Testis (tissue), 3 donors: ENCODE data around the gene POC1B. TPM values are rescaled to one million over a fixed set of nuclear protein-coding genes. Genes with fewer than 3 reads are reported as not detected.

ENCODE experiments used
- DNase-seq: peaks from one replicate; pipeline ENCODE4 v3.0.0-alpha.2; 2019
- H3K27ac ChIP-seq, 2 donors: fragments of 200-600 bp; sonication (generic); one replicate each; pipeline ENCODE4 v1.5.1; 2019
- H3K27me3 ChIP-seq: fragments of 200-600 bp; sonication (generic); one replicate; pipeline ENCODE4 v1.5.1; 2019
- H3K36me3 ChIP-seq: fragments of 200-600 bp; sonication (generic); one replicate; pipeline ENCODE4 v1.5.1; 2017; ENCODE audit warnings: low read depth; ENCODE audit errors: missing control alignments
- H3K4me1 ChIP-seq: fragments of 200-600 bp; sonication (generic); one replicate; pipeline ENCODE4 v1.5.1; 2019
- H3K4me3 ChIP-seq, 2 donors: fragments of 200-600 bp; sonication (generic); one replicate each; pipeline ENCODE4 v1.5.1; 2017 to 2019
- H3K9me3 ChIP-seq: fragments of 200-600 bp; sonication (generic); one replicate; pipeline ENCODE4 v1.5.1; 2017
- POLR2A ChIP-seq: fragments of 450-650 bp; IDR thresholded peaks from one replicate; pipeline ENCODE4 v1.6.1; 2017; ENCODE audit warnings: antibody characterized with exemption, mild to moderate bottlenecking, moderate library complexity
- WGBS, 2 donors: methylation state at CpG; one replicate each; pipeline ENCODE4 v1.1.5; 2018; 5-methylcytosine and 5-hydroxymethylcytosine counted together
- intact Hi-C: fragments of 100-400 bp; cut with DNase I; formaldehyde crosslinking; loops from one replicate; pipeline ENCODE4 v1.15.1; 2023; ENCODE audit warnings: low total_unique reads
- polyA plus RNA-seq: library from polyadenylated mRNA; stranded (reverse); fragments of 350-450 nt; fragmentation: Illumina TruSeq; extraction: RNeasy Lipid Tissue Mini Kit (QIAGEN cat#74804); gene quantifications from one replicate; pipeline ENCODE4 v1.2.3, GENCODE V29; 2014; ENCODE audit warnings: low read depth, low replicate concordance; ENCODE audit not compliant: insufficient read depth
- total RNA-seq, 2 donors: library from RNA; depleted of rRNA; stranded (reverse); fragments of >200 nt; gene quantifications; one replicate each; pipeline ENCODE4 v1.2.3, GENCODE V29; 2016
- TF ChIP-seq, protein P1 (sequence below), 3 experiments: fragments of 450-650 bp in 2 of 3; fragments of 200-600 bp in 1 of 3; sonication (generic) in 1 of 3; IDR thresholded peaks; one replicate each; pipeline ENCODE4 v1.5.1; 2016 to 2019; ENCODE audit warnings: antibody characterized with exemption in 3 of 3, mild to moderate bottlenecking in 2 of 3, moderate library complexity in 1 of 3

Gene POC1B
- total and polyA plus RNA-seq, 3 donors from 2014 or later = 16.8 to 30.2 (median 21.3) TPM

DNA sequence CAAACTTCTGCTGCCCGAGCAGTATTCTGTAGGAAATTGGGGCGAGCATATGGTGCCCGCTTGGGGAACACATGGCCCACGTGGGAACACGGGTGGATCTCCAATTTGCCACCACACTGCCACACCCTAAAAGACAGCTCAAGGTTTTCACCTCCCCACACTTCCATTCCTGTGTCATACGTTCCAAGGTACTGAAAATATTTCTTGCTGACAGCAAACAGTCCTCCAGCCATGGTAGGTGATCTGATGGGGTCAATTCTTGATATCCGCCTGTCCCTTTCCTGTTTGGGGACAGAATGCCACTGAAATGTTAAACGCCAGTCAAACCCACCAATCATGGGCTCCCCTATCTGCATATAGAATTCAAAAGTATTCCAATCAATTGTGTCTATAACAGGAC, 2.5 kb downstream of the POC1B start:
- Histone ChIP-seq H3K9me3 (no peaks in the 10 kb centered on the region), H3K4me3 (no peak overlapping the region), H3K27ac (no peak overlapping the region), H3K4me1 (peaks cover 14% of the 10 kb centered on the region), H3K36me3 (no peaks in the 10 kb centered on the region), H3K27me3 (no peaks in the 10 kb centered on the region)
- 84 to 85% methylated on average over 8 of the region's 8 CpGs for WGBS, 2 donors
- TF ChIP-seq, protein P1, sequence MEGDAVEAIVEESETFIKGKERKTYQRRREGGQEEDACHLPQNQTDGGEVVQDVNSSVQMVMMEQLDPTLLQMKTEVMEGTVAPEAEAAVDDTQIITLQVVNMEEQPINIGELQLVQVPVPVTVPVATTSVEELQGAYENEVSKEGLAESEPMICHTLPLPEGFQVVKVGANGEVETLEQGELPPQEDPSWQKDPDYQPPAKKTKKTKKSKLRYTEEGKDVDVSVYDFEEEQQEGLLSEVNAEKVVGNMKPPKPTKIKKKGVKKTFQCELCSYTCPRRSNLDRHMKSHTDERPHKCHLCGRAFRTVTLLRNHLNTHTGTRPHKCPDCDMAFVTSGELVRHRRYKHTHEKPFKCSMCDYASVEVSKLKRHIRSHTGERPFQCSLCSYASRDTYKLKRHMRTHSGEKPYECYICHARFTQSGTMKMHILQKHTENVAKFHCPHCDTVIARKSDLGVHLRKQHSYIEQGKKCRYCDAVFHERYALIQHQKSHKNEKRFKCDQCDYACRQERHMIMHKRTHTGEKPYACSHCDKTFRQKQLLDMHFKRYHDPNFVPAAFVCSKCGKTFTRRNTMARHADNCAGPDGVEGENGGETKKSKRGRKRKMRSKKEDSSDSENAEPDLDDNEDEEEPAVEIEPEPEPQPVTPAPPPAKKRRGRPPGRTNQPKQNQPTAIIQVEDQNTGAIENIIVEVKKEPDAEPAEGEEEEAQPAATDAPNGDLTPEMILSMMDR (IDR thresholded peaks at IDR 0.05) = no peak
- no peak for TF ChIP-seq POLR2A
- DNase-seq = no peak
- intact Hi-C loops = loop anchor here (10.0 kb wide), 1 partner anchor 49 kb away; no protein-coding TSS in a partner anchor

DNA sequence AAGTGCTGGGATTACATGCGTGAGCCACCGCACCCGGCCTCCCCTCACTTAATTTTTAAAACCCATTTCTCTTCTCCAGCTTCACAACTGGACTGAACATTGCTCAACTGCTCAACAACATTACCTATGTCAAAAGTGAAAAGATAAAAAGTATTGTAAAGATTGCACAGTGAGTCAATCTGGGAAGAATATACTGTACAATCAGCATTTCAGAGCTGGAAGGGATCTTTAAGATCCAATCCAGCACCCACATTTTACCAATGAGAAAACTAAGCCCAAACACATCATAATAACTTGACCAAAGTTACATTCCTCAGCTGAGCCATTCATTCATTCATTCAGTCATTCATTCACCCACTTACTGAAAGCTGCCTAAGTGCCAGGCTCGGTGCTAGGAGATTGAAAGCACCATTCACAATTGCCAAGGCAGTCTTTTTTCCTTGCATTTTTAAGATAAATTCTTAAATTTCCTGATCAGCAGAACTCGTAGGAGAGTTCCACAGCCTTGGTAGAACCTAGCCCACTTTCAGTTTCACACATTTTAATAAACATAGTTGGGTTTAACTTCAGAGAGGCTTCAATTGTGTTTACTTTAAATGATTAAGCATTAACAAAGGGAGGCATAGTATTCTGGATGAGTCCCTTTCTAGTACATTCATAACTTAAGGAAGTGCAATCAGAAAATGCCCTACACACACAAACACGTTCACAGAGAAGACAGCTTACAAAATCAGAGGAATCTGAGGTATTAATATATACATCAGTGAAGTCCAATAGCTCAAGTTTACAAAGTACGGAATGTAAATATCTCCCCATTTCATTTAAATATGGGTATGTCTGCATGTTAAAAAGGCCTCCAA, 4.3 kb downstream of the POC1B start:
- H3K27ac ChIP-seq = no peak overlapping the region
- no peaks in the 10 kb centered on the region for H3K9me3 ChIP-seq
- no peak for TF ChIP-seq POLR2A
- TF ChIP-seq, protein P1 (IDR thresholded peaks at IDR 0.05) = no peak
- intact Hi-C loops = loop anchor here (10.0 kb wide), 1 partner anchor 47 kb away; no protein-coding TSS in a partner anchor
- no peaks in the 10 kb centered on the region for H3K27me3 ChIP-seq
- WGBS, 2 donors = 86 to 89% methylated on average over 7 of the region's 7 CpGs
- no peaks in the 10 kb centered on the region for H3K36me3 ChIP-seq
- peaks cover 6% of the 10 kb centered on the region for H3K4me1 ChIP-seq
- H3K4me3 ChIP-seq = no peak overlapping the region
- no peak for DNase-seq

DNA sequence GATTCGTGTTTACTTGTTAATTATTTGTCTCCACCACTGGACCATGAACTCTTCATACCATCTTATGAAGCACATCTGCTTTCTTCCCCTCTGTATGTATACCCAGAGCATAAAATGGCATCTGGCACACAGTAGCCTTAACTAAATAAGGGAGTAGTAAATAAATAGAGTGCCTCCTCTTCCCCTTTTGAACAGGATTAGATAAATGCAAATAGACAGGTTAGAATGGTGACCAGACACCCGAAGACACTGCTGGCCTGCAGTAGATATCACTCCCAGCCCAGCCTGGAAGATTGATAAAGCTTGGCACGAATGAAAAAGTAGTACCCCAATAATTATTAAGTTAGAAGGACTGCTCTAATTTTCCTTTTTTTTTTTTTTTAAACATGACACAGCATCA, 8.1 kb downstream of the POC1B start:
- H3K27me3 ChIP-seq = no peaks in the 10 kb centered on the region

DNA sequence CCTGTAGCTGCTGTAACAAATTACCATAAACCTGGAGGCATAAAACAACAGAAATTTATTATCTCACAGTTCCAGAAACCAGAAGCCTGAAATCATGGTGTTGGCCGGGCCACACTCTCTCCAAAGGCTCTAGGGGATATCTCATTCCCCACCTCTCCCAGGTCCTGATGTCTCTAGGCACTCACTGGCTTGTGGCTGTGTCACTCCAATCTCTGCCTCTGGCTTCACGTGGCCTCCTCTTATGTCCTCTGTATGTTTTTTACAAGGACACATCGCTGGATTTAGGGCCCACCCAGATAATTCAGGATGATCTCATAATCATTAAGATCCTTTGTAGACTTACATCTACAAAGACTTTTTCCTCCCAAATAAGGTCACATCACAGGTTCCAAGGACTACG, 9.2 kb downstream of the POC1B start:
- H3K4me1 ChIP-seq = no peaks in the 10 kb centered on the region
- no peaks in the 10 kb centered on the region for H3K9me3 ChIP-seq
- no peaks in the 10 kb centered on the region for H3K36me3 ChIP-seq
- H3K4me3 ChIP-seq = no peak overlapping the region
- TF ChIP-seq POLR2A = no peak
- TF ChIP-seq, protein P1 (IDR thresholded peaks at IDR 0.05) = no peak
- intact Hi-C loops = no loop called here
- no peak for DNase-seq
- no peak overlapping the region for H3K27ac ChIP-seq
- 75 to 81% methylated on average over 4 of the region's 4 CpGs for WGBS, 2 donors
- H3K27me3 ChIP-seq = no peaks in the 10 kb centered on the region

More for the DNA sequence above, 8.1 kb downstream of the POC1B start:
- Histone ChIP-seq H3K9me3 (no peaks in the 10 kb centered on the region), H3K4me3 (no peak overlapping the region), H3K4me1 (no peaks in the 10 kb centered on the region), H3K27ac (no peak overlapping the region), H3K36me3 (no peaks in the 10 kb centered on the region)
- intact Hi-C loops = no loop called here
- 74 to 75% methylated on average over 3 of the region's 3 CpGs for WGBS, 2 donors
- no peak for DNase-seq
- TF ChIP-seq, protein P1 (IDR thresholded peaks at IDR 0.05) = no peak
- TF ChIP-seq POLR2A = no peak

DNA sequence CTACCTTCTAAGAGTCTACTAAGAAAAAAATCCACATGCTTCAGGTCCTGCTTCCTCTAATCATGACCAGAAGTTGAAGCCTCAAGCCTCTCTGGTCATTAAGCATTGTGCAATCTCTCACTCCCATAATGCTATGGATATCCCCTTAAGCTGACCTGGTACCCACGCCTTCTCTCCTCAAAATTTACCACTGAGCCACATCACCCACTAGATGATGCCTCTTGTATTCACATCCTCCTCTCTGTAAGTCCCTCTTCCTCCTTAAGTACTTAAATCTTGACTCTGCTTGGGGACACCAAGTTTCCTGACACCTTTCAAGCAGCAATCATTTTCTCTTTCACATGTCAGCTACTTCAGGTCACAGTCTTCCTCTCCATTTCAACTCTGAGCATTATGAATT, 11.1 kb downstream of the POC1B start:
- intact Hi-C loops = no loop called here
- WGBS, 2 donors = 80 to 100% methylated on average over 1 of the region's 1 CpG

More for the DNA sequence above, 11.1 kb downstream of the POC1B start:
- H3K27ac ChIP-seq = no peak overlapping the region
- H3K4me3 ChIP-seq = no peak overlapping the region
- no peaks in the 10 kb centered on the region for H3K36me3 ChIP-seq
- H3K27me3 ChIP-seq = no peaks in the 10 kb centered on the region
- DNase-seq = no peak
- no peaks in the 10 kb centered on the region for H3K9me3 ChIP-seq
- H3K4me1 ChIP-seq = no peaks in the 10 kb centered on the region
- no peak for TF ChIP-seq POLR2A
- TF ChIP-seq, protein P1 (IDR thresholded peaks at IDR 0.05) = no peak
